H1 (cell line): ENCODE measurements around the gene CLP1. TPM values are rescaled to one million over a fixed set of nuclear protein-coding genes. Genes with fewer than 3 reads are reported as not detected.

Experiments used
- CTCF ChIA-PET: fragments of 300-600 bp; sonication (Branson Sonifier 250); formaldehyde crosslinking; loops from one replicate; lab custom pipeline; 2021; ENCODE audit not compliant: partially characterized antibody; lab: Charles Lee
- POLR2A ChIA-PET: fragments of 300-600 bp; sonication (Branson Sonifier 250); formaldehyde crosslinking; loops from one replicate; lab custom pipeline; 2021; ENCODE audit warnings: inconsistent platforms; ENCODE audit not compliant: partially characterized antibody; lab: Charles Lee
- DNase-seq, 2 experiments: peaks; one replicate each; pipeline versions ENCODE4 v3.0.0 to v3.0.0-alpha.2; 2010 to 2022; ENCODE audit warnings: low spot score in 2 of 2, low read depth in 1 of 2, mixed read lengths in 1 of 2
- FAIRE-seq: peaks from 2 replicates; lab custom pipeline; 2011; peaks lifted over from hg19 to GRCh38; lab: Jason Lieb, UNC
- H2AFZ ChIP-seq: 2 replicates; pipeline ENCODE4 v1.8.1; 2012; ENCODE audit warnings: low read length, inconsistent platforms
- H2AK5ac ChIP-seq: 2 replicates; pipeline ENCODE4 v1.6.1; 2013; ENCODE audit warnings: low read depth, low read length
- H2BK120ac ChIP-seq: replicated peaks from 2 replicates; pipeline ENCODE3; 2013; ENCODE audit warnings: low read depth, low read length, inconsistent platforms
- H2BK12ac ChIP-seq: 2 replicates; pipeline ENCODE4 v1.6.1; 2013; ENCODE audit warnings: low read depth, low read length
- H2BK15ac ChIP-seq: 2 replicates; pipeline ENCODE4 v1.6.1; 2013; ENCODE audit warnings: low read length
- H2BK20ac ChIP-seq: 2 replicates; pipeline ENCODE4 v1.6.1; 2013; ENCODE audit warnings: low read length
- H2BK5ac ChIP-seq: 2 replicates; pipeline ENCODE4 v1.6.1; 2013; ENCODE audit warnings: low read depth, low read length
- H3K14ac ChIP-seq: 2 replicates; pipeline ENCODE4 v1.6.1; 2013; ENCODE audit warnings: inconsistent platforms; ENCODE audit not compliant: insufficient read length
- H3K18ac ChIP-seq: 2 replicates; pipeline ENCODE4 v1.6.1; 2013; ENCODE audit warnings: low read length; ENCODE audit errors: extremely low read depth
- H3K23ac ChIP-seq: 2 replicates; pipeline ENCODE4 v1.6.1; 2013; ENCODE audit warnings: inconsistent platforms; ENCODE audit not compliant: insufficient read length
- H3K23me2 ChIP-seq: 2 replicates; pipeline ENCODE4 v1.6.1; 2013; ENCODE audit warnings: low read depth, low read length
- H3K27ac ChIP-seq: 2 replicates; pipeline ENCODE4 v1.6.1; 2011; ENCODE audit warnings: low read depth, low read length, inconsistent platforms
- H3K27me3 ChIP-seq, 4 experiments: replicated peaks in 1 of 4; 1 replicate in 1 of 4; 2 replicates in 3 of 4; pipeline versions ENCODE4 v1.6.1 to v1.8.1; 2011 to 2013; ENCODE audit warnings: low read length in 3 of 4, mild to moderate bottlenecking in 3 of 4, inconsistent platforms in 2 of 4, mixed read lengths in 2 of 4, moderate library complexity in 1 of 4; ENCODE audit not compliant: control insufficient read depth in 3 of 4, insufficient read depth in 3 of 4; ENCODE audit errors: extremely low read depth in 1 of 4
- H3K36me3 ChIP-seq, 4 experiments: 2 replicates each; pipeline versions ENCODE4 v1.6.1 to v1.8.1; 2011 to 2013; ENCODE audit warnings: mild to moderate bottlenecking in 4 of 4, low read length in 3 of 4, moderate library complexity in 2 of 4, control low read depth in 1 of 4, inconsistent platforms in 1 of 4; ENCODE audit not compliant: insufficient read depth in 4 of 4, control insufficient read depth in 2 of 4
- H3K4ac ChIP-seq: replicated peaks from 2 replicates; pipeline ENCODE3; 2013; ENCODE audit warnings: low read length, low read depth, mixed read lengths, inconsistent platforms; ENCODE audit not compliant: insufficient read length
- H3K4me1 ChIP-seq, 4 experiments: replicated peaks in 1 of 4; 1 replicate in 1 of 4; 2 replicates in 3 of 4; pipeline versions ENCODE4 v1.6.1 to v1.8.1; 2011 to 2013; ENCODE audit warnings: low read length in 3 of 4, inconsistent platforms in 2 of 4, mixed read lengths in 1 of 4; ENCODE audit not compliant: insufficient read depth in 4 of 4, control insufficient read depth in 3 of 4
- H3K4me2 ChIP-seq, 2 experiments: 2 replicates each; pipeline versions ENCODE4 v1.6.1 to v1.8.1; 2011 to 2013; ENCODE audit warnings: low read depth in 2 of 2, low read length in 2 of 2, control low read depth in 1 of 2, inconsistent platforms in 1 of 2, mild to moderate bottlenecking in 1 of 2; ENCODE audit not compliant: insufficient read depth in 1 of 2
- H3K4me3 ChIP-seq, 4 experiments: fragments of 200-600, 300-600 bp in 1 of 4; sonication (generic), shearing (Covaris generic), sonication (Bioruptor Twin) in 1 of 4; 2 replicates each; pipeline versions ENCODE4 v1.5.1 to v1.8.1; 2011 to 2016; ENCODE audit warnings: low read length in 4 of 4, low read depth in 3 of 4, control low read depth in 2 of 4, inconsistent platforms in 2 of 4, mild to moderate bottlenecking in 2 of 4, mixed read lengths in 1 of 4, moderate library complexity in 1 of 4; ENCODE audit not compliant: insufficient read depth in 2 of 4; ENCODE audit errors: extremely low read depth in 1 of 4
- H3K56ac ChIP-seq: replicated peaks from 2 replicates; pipeline ENCODE3; 2013; ENCODE audit warnings: low read depth, mild to moderate bottlenecking, mixed read lengths, low read length, inconsistent platforms; ENCODE audit not compliant: insufficient read length
- H3K79me1 ChIP-seq: 2 replicates; pipeline ENCODE4 v1.6.1; 2013; ENCODE audit warnings: low read depth, low read length, control low read depth
- H3K79me2 ChIP-seq, 2 experiments: 2 replicates each; pipeline versions ENCODE4 v1.6.1 to v1.8.1; 2012 to 2013; ENCODE audit warnings: low read length in 2 of 2, mild to moderate bottlenecking in 2 of 2, inconsistent platforms in 1 of 2; ENCODE audit not compliant: insufficient read depth in 2 of 2, control insufficient read depth in 1 of 2
- H3K9ac ChIP-seq, 4 experiments: replicated peaks in 1 of 4; 1 replicate in 1 of 4; 2 replicates in 3 of 4; pipeline versions ENCODE4 v1.6.1 to v1.8.1; 2011 to 2013; ENCODE audit warnings: low read depth in 3 of 4, low read length in 3 of 4, control low read depth in 2 of 4, mild to moderate bottlenecking in 2 of 4, moderate library complexity in 2 of 4, inconsistent platforms in 1 of 4; ENCODE audit errors: extremely low read depth in 1 of 4
- H3K9me3 ChIP-seq, 2 experiments: 2 replicates each; pipeline versions ENCODE4 v1.6.1 to v1.8.1; 2012 to 2013; ENCODE audit warnings: mild to moderate bottlenecking in 2 of 2, moderate library complexity in 2 of 2, control low read depth in 1 of 2, inconsistent platforms in 1 of 2, low read depth in 1 of 2, low read length in 1 of 2, mixed read lengths in 1 of 2; ENCODE audit not compliant: insufficient read depth in 2 of 2
- H4K20me1 ChIP-seq, 2 experiments: replicated peaks in 1 of 2; 2 replicates each; pipeline versions ENCODE3 to v1.8.1; 2011 to 2013; ENCODE audit warnings: inconsistent platforms in 2 of 2, low read length in 2 of 2, mild to moderate bottlenecking in 1 of 2; ENCODE audit not compliant: insufficient read depth in 2 of 2, control insufficient read depth in 1 of 2
- H4K5ac ChIP-seq: 2 replicates; pipeline ENCODE4 v1.6.1; 2013; ENCODE audit warnings: low read length, low read depth, mixed read lengths, inconsistent platforms; ENCODE audit not compliant: insufficient read length
- H4K8ac ChIP-seq: 2 replicates; pipeline ENCODE4 v1.8.0; 2013; ENCODE audit warnings: mild to moderate bottlenecking, moderate library complexity, low read length, inconsistent platforms; ENCODE audit not compliant: insufficient read depth; ENCODE audit errors: extremely low read depth
- H4K91ac ChIP-seq: replicated peaks from 2 replicates; pipeline ENCODE3; 2013; ENCODE audit warnings: low read length, mixed read lengths, inconsistent platforms; ENCODE audit not compliant: insufficient read length
- ASH2L ChIP-seq: fragments of 200-600, 300-600 bp; sonication (generic); IDR thresholded peaks from one replicate; pipeline ENCODE4 v1.7.1; 2017; ENCODE audit warnings: low read length
- CHD2 ChIP-seq: IDR thresholded peaks from 2 replicates; pipeline ENCODE4 v1.6.1; 2012; ENCODE audit warnings: low read length, improper control_type of control experiment
- JUN ChIP-seq: IDR thresholded peaks from 2 replicates; pipeline ENCODE4 v1.6.1; 2011; ENCODE audit warnings: low read depth, mild to moderate bottlenecking, improper control_type of control experiment, low read length
- MAX ChIP-seq: IDR thresholded peaks from 2 replicates; pipeline ENCODE4 v1.6.1; 2012; ENCODE audit warnings: inconsistent platforms
- POLR2A ChIP-seq, 2 experiments: IDR thresholded peaks; 1 replicate in 1 of 2; 2 replicates in 1 of 2; pipeline ENCODE4 v1.6.1; 2011; ENCODE audit warnings: low read depth in 2 of 2, low read length in 2 of 2, mild to moderate bottlenecking in 2 of 2; ENCODE audit errors: control extremely low read depth in 1 of 2
- POLR2AphosphoS5 ChIP-seq: IDR thresholded peaks from 2 replicates; pipeline ENCODE4 v1.6.1; 2011; ENCODE audit warnings: low read depth, low read length
- RAD21 ChIP-seq, 2 experiments: IDR thresholded peaks in 1 of 2; conservative IDR thresholded peaks in 1 of 2; 2 replicates each; pipeline ENCODE4 v1.6.1; 2011; ENCODE audit warnings: low read depth in 2 of 2, low read length in 2 of 2, improper control_type of control experiment in 1 of 2, inconsistent platforms in 1 of 2, mild to moderate bottlenecking in 1 of 2, moderate library complexity in 1 of 2
- SIN3A ChIP-seq, 2 experiments: IDR thresholded peaks in 1 of 2; conservative IDR thresholded peaks in 1 of 2; 2 replicates each; pipeline ENCODE4 v1.6.1; 2011 to 2012; ENCODE audit warnings: low read length in 2 of 2, improper control_type of control experiment in 1 of 2, low read depth in 1 of 2, mild to moderate bottlenecking in 1 of 2
- SRF ChIP-seq: IDR thresholded peaks from 2 replicates; pipeline ENCODE4 v1.6.1; 2011; ENCODE audit warnings: mild to moderate bottlenecking, low read depth, low read length, moderate library complexity
- TBP ChIP-seq: IDR thresholded peaks from 2 replicates; pipeline ENCODE4 v1.6.1; 2011; ENCODE audit warnings: low read depth, low read length, improper control_type of control experiment
- WGBS, 2 experiments: shearing (Covaris generic) in 1 of 2; methylation state at CpG; one replicate each; pipeline versions ENCODE4 v1.1.6 to v1.1.7; 2013 to 2015; ENCODE audit warnings: low lambda C conversion rate in 2 of 2, mixed read lengths in 2 of 2, inconsistent platforms in 1 of 2, low coverage in 1 of 2, missing lambda C conversion rate in 1 of 2; ENCODE audit not compliant: insufficient replicate concordance in 2 of 2, insufficient coverage in 1 of 2, insufficient read length in 1 of 2; ENCODE audit errors: extremely low coverage in 1 of 2, missing lambda C conversion rate in 1 of 2; 5-methylcytosine and 5-hydroxymethylcytosine counted together
- polyA plus RNA-seq, 7 experiments: library from polyadenylated mRNA; depleted of rRNA in 3 of 7; stranded (reverse) in 5 of 7; unstranded in 2 of 7; fragments of >200 nt in 5 of 7; fragments of 200-250 nt in 2 of 7; gene quantifications; 1 replicate in 5 of 7; 2 replicates in 1 of 7; 4 replicates in 1 of 7; pipeline versions ENCODE4 v1.2.1 to v1.2.3, GENCODE V29; 2011 to 2013; ENCODE audit warnings: missing spikeins in 2 of 7, mixed read lengths in 2 of 7
- total RNA-seq: library from RNA; stranded (reverse); fragmentation: NEBNext Ultra II Directional; extraction: Animal tissue kit (Norgen Biotek cat#: 25700); gene quantifications from 2 replicates; pipeline ENCODE4 v1.2.1, GENCODE V29; 2021

CLP1 gene
- total and polyA plus RNA-seq, 2 of the 8 experiments (the other 6 are each of a cell fraction or from before 2014, with no cell fraction given) = 29.4 to 29.9 TPM

- Histone ChIP-seq H3K4me1 (peaks cover 26 to 47% (median 31%) of the 10 kb centered on the region in 4 experiments), H2BK5ac (peak overlapping the region; percentile 98; the same call in 1 of the 2 replicates), H3K9me3 (no peaks in the 10 kb centered on the region), H3K18ac (peak overlapping the region; percentile 94), H2AFZ (no peak overlapping the region), H3K4ac (peak overlapping the region; percentile 30), H2BK20ac (0 out of 2 replicates have a peak overlapping the region, but pooled peaks have one; percentile 27), H3K36me3 (peaks cover 9 to 29% (median 13%) of the 10 kb centered on the region in 4 experiments; a peak in 6 of 8 replicates), H3K14ac (no peak overlapping the region), H3K27ac (no peak overlapping the region), H2BK15ac (no peak overlapping the region; the same call in 1 of the 2 replicates), H4K8ac (no peak overlapping the region), H3K27me3 (no peaks in the 10 kb centered on the region), H3K56ac (no peak overlapping the region), H4K91ac (no peak overlapping the region), H2BK12ac (no peak overlapping the region), H3K4me2 (peak overlapping the region; percentile 91 to 94), H3K79me1 (peaks cover 10% of the 10 kb centered on the region; the same call in 1 of the 2 replicates), H3K23ac (no peak overlapping the region), H4K5ac (no peak overlapping the region), H2BK120ac (peak overlapping the region; percentile 68), H2AK5ac (no peak overlapping the region), H3K23me2 (peaks cover 17% of the 10 kb centered on the region), H3K4me3 (peak overlapping the region in 3 of 4 experiments; percentile 94 to 99 (median 97); a peak in 6 of 8 replicates), H4K20me1 (peaks cover 24 to 37% of the 10 kb centered on the region in 2 experiments), H3K79me2 (peaks cover 0 to 38% of the 10 kb centered on the region in 2 experiments; a peak in 2 of 4 replicates), H3K9ac (no peak overlapping the region; a peak in 1 of 7 replicates)
- DNase-seq = no peak
- 63% methylated on average over 7 of the region's 7 CpGs; no CpG with 5 or more reads in 1 of the 2 experiments for WGBS, 2 experiments
- ChIA-PET CTCF (interaction anchor here (0.6 to 14.3 kb wide), 48 partner anchors 7 to 298 kb away, joined by 3 to 357 read pairs (median 6); partner anchors contain the start of genes RTN4RL2, SERPING1, SLC43A1 and UBE2L6), POLR2A (interaction anchor here (0.8 to 29.6 kb wide), 36 partner anchors 9 to 316 kb away, joined by 3 to 1546 read pairs (median 6); partner anchors contain the start of genes CLP1, RTN4RL2, SERPING1 and SLC43A1)
- peak; percentile 92 for FAIRE-seq
- no peak for TF ChIP-seq SRF
- peak in 1 of 2 experiments; percentile 29; a peak in 1 of 4 replicates for TF ChIP-seq SIN3A (conservative IDR thresholded peaks at IDR 0.05 in 1 of 2, IDR thresholded peaks at IDR 0.05 in 1 of 2; ENCODE audit: low read depth in 1 of 2, low read length in 2 of 2)
- TF ChIP-seq MAX = no peak
- TF ChIP-seq POLR2AphosphoS5 = peak; percentile 89; the same call in 1 of the 2 replicates
- TF ChIP-seq ASH2L = no peak
- TF ChIP-seq CHD2 = no peak
- peak; percentile 67 to 73 for TF ChIP-seq RAD21 (IDR thresholded peaks at IDR 0.05 in 1 of 2, conservative IDR thresholded peaks at IDR 0.05 in 1 of 2; ENCODE audit: low read depth in 2 of 2, low read length in 2 of 2)
- no peak for TF ChIP-seq JUN
- no peak; the same call in 1 of the 2 replicates for TF ChIP-seq TBP
- TF ChIP-seq POLR2A (IDR thresholded peaks at IDR 0.05; ENCODE audit: control extremely low read depth in 1 of 2, low read depth in 2 of 2, low read length in 2 of 2) = peak in 1 of 2 experiments; percentile 9; a peak in 2 of 3 replicates
These were observed 16.4 kb upstream of the CLP1 start for GRCh38 chr11:57641011-57641807.
